K562 (cell line): Measurements from ENCODE around the gene NTRK2. TPM values are rescaled to one million over a fixed set of nuclear protein-coding genes. Genes with fewer than 3 reads are reported as not detected.

ENCODE experiments used
- ATAC-seq: fragments of 200-7000 bp; cut with Tn5 transposase; 3 replicates; pipeline ENCODE4 v1.9.1; 2020; ENCODE audit warnings: moderate library complexity
- BruUV-seq: library from RNA; stranded (reverse); fragments of 400-500 nt; replicated peaks from 2 replicates; lab custom pipeline; 2021; lab: Mats Ljungman, UMichigan
- CTCF ChIA-PET: fragments of 300-600 bp; formaldehyde crosslinking; extraction: SDS; loops from one replicate; lab custom pipeline; 2021; ENCODE audit warnings: low intra/inter-chr PET ratio; lab: Yijun Ruan, JAX
- POLR2A ChIA-PET: fragments of 300-600, 350-650 bp; sonication (Branson Sonifier 250); formaldehyde crosslinking; extraction: SDS; loops from one replicate; lab custom pipeline; 2021; ENCODE audit warnings: antibody characterized with exemption, inconsistent platforms; lab: Yijun Ruan, JAX
- DNase-seq, 4 experiments: peaks; one replicate each; pipeline versions ENCODE4 v3.0.0 to v3.0.0-alpha.2; 2011 to 2018; ENCODE audit warnings: low spot score in 3 of 4, mixed read lengths in 3 of 4; ENCODE audit errors: extremely low read depth in 1 of 4
- FAIRE-seq: peaks from 2 replicates; lab custom pipeline; 2011; peaks lifted over from hg19 to GRCh38; lab: Jason Lieb, UNC
- H2AFZ ChIP-seq: 2 replicates; pipeline ENCODE4 v1.6.0; 2011; ENCODE audit warnings: low read depth, low read length, control low read depth, inconsistent platforms
- H3K27ac ChIP-seq: fragments of 200-600 bp; 3 replicates; pipeline ENCODE4 v1.8.0; 2011; ENCODE audit warnings: low read depth, mild to moderate bottlenecking, control low read depth, inconsistent platforms, low read length, moderate library complexity, mixed read lengths; ENCODE audit errors: extremely low read depth
- H3K27me3 ChIP-seq, 2 experiments: fragments of 300-600 bp in 1 of 2; 2 replicates in 1 of 2; 3 replicates in 1 of 2; pipeline versions ENCODE4 v1.6.0 to v1.8.0; 2011; ENCODE audit warnings: inconsistent platforms in 2 of 2, low read length in 2 of 2, mild to moderate bottlenecking in 1 of 2, mixed read lengths in 1 of 2, moderate library complexity in 1 of 2; ENCODE audit not compliant: control insufficient read depth in 2 of 2, insufficient read depth in 2 of 2
- H3K36me3 ChIP-seq: fragments of 300-600 bp; 3 replicates; pipeline ENCODE4 v1.8.0; 2011; ENCODE audit warnings: mild to moderate bottlenecking, low read length, inconsistent platforms; ENCODE audit not compliant: control insufficient read depth, insufficient read depth
- H3K4me1 ChIP-seq, 2 experiments: fragments of 200-600 bp in 1 of 2; replicated peaks in 1 of 2; 2 replicates in 1 of 2; 3 replicates in 1 of 2; pipeline versions ENCODE4 v1.5.1 to v1.8.0; 2011; ENCODE audit warnings: inconsistent platforms in 2 of 2, low read length in 2 of 2, mild to moderate bottlenecking in 1 of 2, mixed read lengths in 1 of 2, moderate library complexity in 1 of 2; ENCODE audit not compliant: control insufficient read depth in 2 of 2, insufficient read depth in 2 of 2
- H3K4me2 ChIP-seq: 2 replicates; pipeline ENCODE4 v1.6.1; 2011; ENCODE audit warnings: low read length, control low read depth, inconsistent platforms, mixed read lengths; ENCODE audit not compliant: insufficient read depth
- H3K4me3 ChIP-seq: fragments of 200-600 bp; sonication (generic), shearing (Covaris generic); 2 replicates; pipeline ENCODE4 v1.5.1; 2016; ENCODE audit warnings: control low read depth, inconsistent platforms
- H3K79me2 ChIP-seq: fragments of 200-600 bp; 3 replicates; pipeline ENCODE4 v1.8.0; 2011; ENCODE audit warnings: low read length, inconsistent platforms; ENCODE audit not compliant: control insufficient read depth, insufficient read depth
- H3K9ac ChIP-seq, 2 experiments: 2 replicates each; pipeline versions ENCODE4 v1.6.0 to v1.6.1; 2011; ENCODE audit warnings: low read depth in 2 of 2, low read length in 2 of 2, control low read depth in 1 of 2, inconsistent platforms in 1 of 2, mild to moderate bottlenecking in 1 of 2, mixed read lengths in 1 of 2; ENCODE audit not compliant: insufficient read depth in 1 of 2
- H3K9me1 ChIP-seq: one replicate; pipeline ENCODE4 v1.6.0; 2011; ENCODE audit warnings: inconsistent platforms, mild to moderate bottlenecking, low read length, moderate library complexity; ENCODE audit not compliant: control insufficient read depth, insufficient read depth
- H3K9me3 ChIP-seq: replicated peaks from 2 replicates; pipeline ENCODE4 v1.5.1; 2011; ENCODE audit warnings: low read depth, low read length, inconsistent platforms; ENCODE audit not compliant: control insufficient read depth, insufficient read depth
- H4K20me1 ChIP-seq: replicated peaks from 2 replicates; pipeline ENCODE4 v1.6.1; 2011; ENCODE audit warnings: low read length, inconsistent platforms, mixed read lengths; ENCODE audit not compliant: control insufficient read depth, insufficient read depth
- ASH1L ChIP-seq: fragments of 450-650 bp; IDR thresholded peaks from 2 replicates; pipeline ENCODE4 v1.6.1; 2018; ENCODE audit warnings: borderline replicate concordance, mild to moderate bottlenecking, low read depth; ENCODE audit not compliant: partially characterized antibody
- E2F8 ChIP-seq: fragments of 450-650 bp; IDR thresholded peaks from 2 replicates; pipeline ENCODE4 v1.7.1; 2018; ENCODE audit warnings: mild to moderate bottlenecking, low read depth; ENCODE audit not compliant: partially characterized antibody
- ERF ChIP-seq: fragments of 450-650 bp; formaldehyde crosslinking; IDR thresholded peaks from 2 replicates; pipeline ENCODE4 v1.4.0; 2020; ENCODE audit warnings: mild to moderate bottlenecking, mixed read lengths
- HLTF ChIP-seq: fragments of 450-650 bp; IDR thresholded peaks from 2 replicates; pipeline ENCODE4 v1.6.1; 2016
- L3MBTL2 ChIP-seq: fragments of 450-650 bp; IDR thresholded peaks from 2 replicates; pipeline ENCODE4 v1.6.1; 2016; ENCODE audit warnings: mild to moderate bottlenecking, moderate library complexity
- MECOM ChIP-seq: fragments of 250-450 bp; sonication (Bioruptor Pico); IDR thresholded peaks from 2 replicates; pipeline ENCODE4 v1.8.0; 2022; ENCODE audit warnings: inconsistent platforms
- MEF2D ChIP-seq: conservative IDR thresholded peaks from 2 replicates; pipeline ENCODE4 v1.6.1; 2016; ENCODE audit warnings: low read depth, missing genetic modification characterization, missing compliant biosample characterization
- MIER1 ChIP-seq: fragments of 450-650 bp; IDR thresholded peaks from 2 replicates; pipeline ENCODE4 v1.6.1; 2016; ENCODE audit warnings: antibody characterized with exemption, mild to moderate bottlenecking, low read depth
- MTF1 ChIP-seq: fragments of 250-450 bp; sonication (Bioruptor Pico); IDR thresholded peaks from 2 replicates; pipeline ENCODE4 v1.9.0; 2021; ENCODE audit warnings: moderate library complexity, mild to moderate bottlenecking, inconsistent platforms, borderline replicate concordance
- NCOA2 ChIP-seq, 2 experiments: fragments of 450-650 bp; IDR thresholded peaks; 2 replicates each; pipeline ENCODE4 v1.6.1; 2018; ENCODE audit warnings: mild to moderate bottlenecking in 2 of 2, moderate library complexity in 1 of 2; ENCODE audit not compliant: partially characterized antibody in 2 of 2
- RBM14 ChIP-seq: fragments of 200-400 bp; formaldehyde crosslinking; IDR thresholded peaks from 2 replicates; pipeline ENCODE4 v1.6.1; 2018; ENCODE audit warnings: low read depth, mild to moderate bottlenecking, low read length, moderate library complexity, borderline replicate concordance; ENCODE audit not compliant: insufficient read depth
- RBM34 ChIP-seq: fragments of 200-400 bp; formaldehyde crosslinking; IDR thresholded peaks from 2 replicates; pipeline ENCODE4 v1.6.1; 2018; ENCODE audit warnings: low read length, borderline replicate concordance; ENCODE audit not compliant: insufficient read depth
- STAT5A ChIP-seq: IDR thresholded peaks from 2 replicates; pipeline ENCODE4 v1.6.1; 2012; ENCODE audit warnings: low read length, inconsistent platforms, borderline replicate concordance
- YY1 ChIP-seq, 3 experiments: IDR thresholded peaks; 2 replicates each; pipeline ENCODE4 v1.6.1; 2011; ENCODE audit warnings: low read length in 2 of 3, mild to moderate bottlenecking in 2 of 3, moderate library complexity in 2 of 3, borderline replicate concordance in 1 of 3, control low read depth in 1 of 3, low read depth in 1 of 3; ENCODE audit not compliant: insufficient read depth in 3 of 3, insufficient replicate concordance in 2 of 3, control insufficient read depth in 1 of 3, insufficient read length in 1 of 3; ENCODE audit errors: extremely low read depth in 1 of 3
- ZBTB8A ChIP-seq: fragments of 450-650 bp; IDR thresholded peaks from 2 replicates; pipeline ENCODE4 v1.6.1; 2018; ENCODE audit warnings: mild to moderate bottlenecking, moderate library complexity; ENCODE audit not compliant: partially characterized antibody
- ZBTB9 ChIP-seq: fragments of 450-650 bp; formaldehyde crosslinking; IDR thresholded peaks from 2 replicates; pipeline ENCODE4 v1.4.0; 2020; ENCODE audit warnings: mild to moderate bottlenecking, moderate library complexity
- ZNF347 ChIP-seq: fragments of 450-650 bp; formaldehyde crosslinking; IDR thresholded peaks from 2 replicates; pipeline ENCODE4 v1.4.0; 2020; ENCODE audit warnings: low read depth, mild to moderate bottlenecking, moderate library complexity
- WGBS: fragments of 100-300 bp; shearing (Covaris generic); methylation state at CpG from one replicate; pipeline ENCODE4 v1.1.6; 2016; ENCODE audit warnings: low coverage, mixed read lengths; ENCODE audit not compliant: insufficient coverage; ENCODE audit errors: missing lambda C conversion rate; 5-methylcytosine and 5-hydroxymethylcytosine counted together
- in situ Hi-C: fragments of 300-500 bp; cut with MboI; formaldehyde crosslinking; loops from 4 replicates; pipeline ENCODE4 v1.15.0; 2018; ENCODE audit warnings: inconsistent platforms, mixed read lengths
- intact Hi-C: fragments of 100-400 bp; cut with micrococcal nuclease; formaldehyde crosslinking; loops from 2 replicates; pipeline ENCODE4 v1.14.2; 2022
- polyA plus RNA-seq, 8 experiments: library from polyadenylated mRNA; depleted of rRNA in 4 of 8; stranded (reverse) in 5 of 8; unstranded in 3 of 8; fragments of >200 nt; fragmentation: Nextera tagmentation in 2 of 8; fragmentation: Illumina TruSeq in 1 of 8; extraction: Ambion mirVana in 2 of 8; extraction: Trizol in 1 of 8; gene quantifications; 2 replicates each; pipeline versions ENCODE4 v1.2.1 to v1.2.3, GENCODE V29; 2011 to 2014; ENCODE audit warnings: inconsistent platforms in 1 of 8, missing spikeins in 1 of 8
- total RNA-seq, 7 experiments: library from RNA; depleted of rRNA in 6 of 7; stranded (reverse); fragments of >200 nt in 6 of 7; fragmentation: Illumina TruSeq in 2 of 7; extraction: Trizol in 2 of 7; gene quantifications; 2 replicates each; pipeline versions ENCODE4 v1.2.1 to v1.2.3, GENCODE V29; 2011 to 2021; ENCODE audit warnings: low replicate concordance in 1 of 7

The NTRK2 gene
- total and polyA plus RNA-seq, 9 of the 15 experiments (the other 6 are each of a cell fraction or from before 2014, with no cell fraction given) = not detected

GRCh38 chr9:84818791-84819190 lies 149.3 kb downstream of the NTRK2 start:
- H3K36me3 ChIP-seq = no peaks in the 10 kb centered on the region
- H3K4me2 ChIP-seq = no peak overlapping the region
- no peak overlapping the region for H3K9ac ChIP-seq
- ATAC-seq (no peak), FAIRE-seq (no peak), DNase-seq (no peak)
- no peak overlapping the region for H2AFZ ChIP-seq
- intact Hi-C loops = no loop called here
- no peaks in the 10 kb centered on the region for H3K4me1 ChIP-seq
- TF ChIP-seq YY1 (IDR thresholded peaks at IDR 0.05; ENCODE audit: borderline replicate concordance in 1 of 3, control insufficient read depth in 1 of 3, extremely low read depth in 1 of 3, insufficient read depth in 3 of 3, insufficient read length in 1 of 3, insufficient replicate concordance in 2 of 3, low read depth in 1 of 3, low read length in 2 of 3) = no peak
- no peak for TF ChIP-seq MECOM (CRISPR knock-in tag)
- no peak for TF ChIP-seq ERF
- TF ChIP-seq MEF2D = no peak
- no peak for TF ChIP-seq HLTF
- no peak for TF ChIP-seq ZBTB8A
- TF ChIP-seq ZBTB9 (CRISPR knock-in tag) = no peak
- no peak for TF ChIP-seq RBM14
- no peak for TF ChIP-seq NCOA2 (IDR thresholded peaks at IDR 0.05; ENCODE audit: partially characterized antibody in 2 of 2)
- TF ChIP-seq MIER1 = no peak
- TF ChIP-seq STAT5A = no peak
- no peak for TF ChIP-seq RBM34
- no peak for TF ChIP-seq MTF1
- TF ChIP-seq E2F8 = no peak
- no peak for TF ChIP-seq ZNF347 (CRISPR knock-in tag)
- no peak for TF ChIP-seq ASH1L
- no peak for TF ChIP-seq L3MBTL2
- H3K27ac ChIP-seq = no peak overlapping the region
- no peaks in the 10 kb centered on the region for H3K79me2 ChIP-seq
- H3K4me3 ChIP-seq = no peak overlapping the region
- no peaks in the 10 kb centered on the region for H3K27me3 ChIP-seq
- no TSS peak for BruUV-seq
- in situ Hi-C loops = no loop called here
- no peaks in the 10 kb centered on the region for H3K9me3 ChIP-seq
- ChIA-PET CTCF (no interaction called here), POLR2A (no interaction called here)
- no peaks in the 10 kb centered on the region for H3K9me1 ChIP-seq
- WGBS = 0% methylated on average over 7 of the region's 9 CpGs
- no peaks in the 10 kb centered on the region for H4K20me1 ChIP-seq
